HG03571 (cell line): Measurements from ENCODE around the gene TMTC1.
"Not testable (repeated sequence)": the region's sequence is repeated elsewhere in the genome, so short reads cannot be mapped to it uniquely, and the experiment has no call there.

Experiments
- ATAC-seq: cut with Tn5 transposase; IDR thresholded peaks from one replicate; pipeline ENCODE4 v1.9.1; 2021; ENCODE audit not compliant: unreplicated experiment

Gene TMTC1

DNA sequence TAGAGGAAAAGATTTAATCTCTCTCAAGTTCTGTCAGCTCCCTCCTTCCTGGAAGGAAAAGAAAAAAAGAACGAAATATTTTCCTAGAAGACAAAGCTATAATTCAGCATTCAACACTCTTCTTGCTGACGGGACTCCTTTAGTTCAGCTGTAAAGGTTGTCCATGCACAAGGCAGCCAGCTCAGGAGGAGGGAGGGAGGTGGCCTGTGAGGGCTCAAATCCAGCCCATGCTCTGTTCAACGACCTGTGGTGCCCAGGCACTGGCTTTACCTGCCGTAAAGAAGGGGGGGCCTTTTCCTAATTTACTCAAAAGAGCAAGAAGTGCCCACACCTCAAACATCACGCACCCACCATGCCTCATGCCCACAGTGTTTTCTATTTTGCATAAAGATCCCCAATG, 109.3 kb downstream of the TMTC1 start:
- ATAC-seq: no peak

DNA sequence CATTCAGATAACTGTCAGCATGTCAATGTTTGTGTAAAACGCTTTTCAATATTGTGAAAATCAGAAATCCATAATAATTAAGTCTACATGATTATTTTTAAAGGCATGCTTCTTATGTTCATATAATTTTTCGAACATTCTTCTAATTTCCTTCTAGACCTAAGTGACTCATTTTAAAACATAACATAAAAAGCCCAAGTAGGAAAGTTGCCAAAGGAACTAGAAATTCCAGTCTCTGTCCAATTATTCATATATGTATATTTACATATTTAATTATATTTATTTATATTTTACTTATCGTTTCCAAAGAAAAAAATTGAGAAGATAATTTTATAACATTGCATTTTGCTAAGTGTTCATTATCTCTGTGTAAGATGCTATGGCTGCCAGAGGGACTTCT, 110.4 kb downstream of the TMTC1 start:
- no peak for ATAC-seq

DNA sequence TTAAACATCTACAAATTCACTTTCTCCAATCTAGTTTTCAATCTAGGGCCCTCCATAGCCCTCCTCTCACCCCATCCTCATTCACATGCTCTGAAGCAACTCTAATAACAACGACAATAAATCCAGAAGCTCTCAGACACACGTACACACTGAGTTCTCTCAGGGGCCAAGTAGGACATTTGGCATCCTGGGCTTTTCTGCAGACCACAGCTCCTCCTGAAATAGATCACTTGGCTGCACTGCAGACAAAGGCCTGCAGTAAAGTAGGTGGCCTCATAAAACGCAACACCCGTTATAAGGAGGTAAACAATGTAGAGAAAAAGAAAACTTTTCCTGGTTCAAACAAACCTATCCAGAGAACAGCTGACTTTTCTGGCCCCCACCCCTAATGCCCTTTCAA, 111.2 kb downstream of the TMTC1 start:
- no peak for ATAC-seq

- no peak for ATAC-seq
These were observed 112.0 kb downstream of the TMTC1 start for GRCh38 chr12:29671742-29672141.

GRCh38 chr12:29667011-29667410, 116.7 kb downstream of the TMTC1 start:
- ATAC-seq: no peak

DNA sequence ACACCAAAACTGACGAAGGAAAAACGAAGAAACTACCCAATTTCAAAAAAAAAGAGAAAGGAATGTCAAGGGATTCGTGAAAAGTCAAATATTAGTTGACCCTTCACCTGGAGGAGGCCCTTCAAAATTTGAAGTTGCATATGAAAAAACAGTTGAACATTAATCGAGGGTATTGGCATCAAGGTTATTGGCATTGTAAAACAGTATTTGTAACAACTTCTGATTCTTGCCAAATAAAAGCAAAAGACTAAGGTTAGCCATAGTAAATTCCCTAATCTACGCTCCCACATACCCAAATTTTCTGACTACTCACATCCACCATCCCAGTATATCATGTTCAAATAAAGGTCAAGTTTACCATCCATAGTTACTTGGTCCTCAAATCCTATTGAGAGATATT, 118.6 kb downstream of the TMTC1 start:
- ATAC-seq: no peak

DNA sequence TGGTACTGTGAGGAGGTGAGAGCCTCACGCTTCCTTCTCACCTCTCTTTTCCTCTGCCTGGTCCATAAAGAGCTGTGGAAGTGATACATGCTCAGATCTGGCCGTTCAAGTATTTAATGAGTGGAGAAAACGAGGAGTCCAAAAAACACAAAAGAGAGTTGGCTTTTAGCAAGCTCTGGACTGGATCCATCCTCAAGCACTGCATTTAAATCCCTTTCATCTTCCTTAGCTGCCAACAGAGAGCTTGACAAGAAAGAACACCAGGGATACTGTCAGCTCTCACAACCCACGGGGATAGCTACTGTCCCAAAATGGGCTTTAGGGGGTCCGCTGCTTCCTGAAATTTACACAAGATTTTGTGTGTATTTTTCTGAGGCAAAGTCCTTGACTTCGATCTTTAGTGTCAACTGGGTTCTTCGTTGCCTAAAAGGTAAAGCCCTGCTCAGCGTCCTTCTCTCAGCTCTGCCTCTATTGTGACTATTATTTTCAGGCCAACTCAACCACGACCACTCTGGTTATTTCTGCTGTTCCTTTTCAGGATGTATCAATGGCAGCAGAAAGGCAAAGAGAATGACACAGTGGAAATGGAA, 120.9 kb downstream of the TMTC1 start:
- ATAC-seq: no peak

GRCh38 chr12:29660847-29661246, 122.9 kb downstream of the TMTC1 start:
- ATAC-seq: no peak

- no peak for ATAC-seq
These were observed 126.8 kb downstream of the TMTC1 start for GRCh38 chr12:29656762-29657538.

DNA sequence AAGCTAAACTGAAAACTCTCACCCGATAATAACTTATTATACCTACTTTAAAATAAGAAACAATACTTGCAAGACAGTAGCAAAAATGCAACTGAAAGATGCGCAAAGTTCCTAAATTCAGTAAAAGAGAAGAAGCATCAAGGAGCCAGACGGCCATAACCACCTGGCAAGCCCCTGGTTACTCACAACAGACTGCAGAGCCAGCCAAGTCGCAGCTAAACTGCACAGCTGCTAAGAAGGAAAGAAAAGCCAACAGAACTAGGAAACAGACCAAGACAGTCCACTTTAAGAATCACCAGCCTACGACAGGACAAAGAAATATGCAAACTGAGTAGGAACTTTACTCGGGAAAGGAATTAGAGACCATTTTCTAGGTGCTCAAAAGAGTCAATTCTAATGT, 127.9 kb downstream of the TMTC1 start:
- no peak for ATAC-seq

GRCh38 chr12:29653286-29653685, 130.5 kb downstream of the TMTC1 start:
- no peak for ATAC-seq

DNA sequence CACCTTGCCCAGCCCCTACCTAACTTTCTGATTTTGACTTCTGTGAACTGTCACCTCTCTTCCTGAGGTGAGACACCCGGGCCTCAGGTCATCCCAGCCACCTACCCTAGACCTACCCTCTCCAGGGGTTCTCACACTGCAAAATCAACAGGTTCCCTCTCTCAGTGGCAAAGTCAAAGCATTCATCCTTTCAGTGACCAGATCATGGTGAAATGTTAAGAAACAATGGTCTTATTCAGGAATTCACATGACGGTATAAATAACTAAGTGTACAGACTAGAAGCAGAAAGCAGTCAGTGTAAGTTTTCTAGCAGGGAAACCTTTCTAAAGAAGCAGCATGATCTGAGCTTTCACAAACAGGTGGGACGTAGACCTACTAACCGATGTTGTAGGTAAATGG, 133.4 kb downstream of the TMTC1 start:
- no peak for ATAC-seq

DNA sequence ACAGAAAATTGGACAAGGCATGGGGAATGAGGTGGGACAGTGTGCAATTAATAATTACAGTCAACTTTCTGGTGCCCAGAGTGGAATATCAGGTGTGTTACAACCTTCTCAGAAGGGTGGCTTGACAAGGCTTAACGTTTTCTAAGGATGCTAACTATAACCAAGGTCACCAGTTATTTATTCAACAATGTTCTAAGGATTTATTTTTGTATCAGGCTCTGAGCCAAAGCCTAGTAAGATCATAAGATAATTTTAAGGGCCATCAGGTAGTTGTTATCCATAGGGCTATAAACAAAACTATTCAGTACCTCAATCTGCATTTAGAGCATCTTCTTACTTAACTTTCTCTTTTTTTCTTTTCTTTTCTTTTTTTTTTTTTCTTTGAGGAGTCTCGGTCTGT, 134.0 kb downstream of the TMTC1 start:
- no peak for ATAC-seq

GRCh38 chr12:29644536-29645162, 139.1 kb downstream of the TMTC1 start:
- no peak for ATAC-seq

- ATAC-seq: no peak
These were observed 143.0 kb downstream of the TMTC1 start for GRCh38 chr12:29640589-29641345.

GRCh38 chr12:29639893-29640495, 143.7 kb downstream of the TMTC1 start:
- ATAC-seq: no peak

- ATAC-seq: no peak
These were observed 145.2 kb downstream of the TMTC1 start for GRCh38 chr12:29638528-29638927.

GRCh38 chr12:29634057-29634456, 149.7 kb downstream of the TMTC1 start:
- no peak for ATAC-seq

GRCh38 chr12:29630164-29630563, 153.6 kb downstream of the TMTC1 start:
- ATAC-seq: not testable (repeated sequence)

DNA sequence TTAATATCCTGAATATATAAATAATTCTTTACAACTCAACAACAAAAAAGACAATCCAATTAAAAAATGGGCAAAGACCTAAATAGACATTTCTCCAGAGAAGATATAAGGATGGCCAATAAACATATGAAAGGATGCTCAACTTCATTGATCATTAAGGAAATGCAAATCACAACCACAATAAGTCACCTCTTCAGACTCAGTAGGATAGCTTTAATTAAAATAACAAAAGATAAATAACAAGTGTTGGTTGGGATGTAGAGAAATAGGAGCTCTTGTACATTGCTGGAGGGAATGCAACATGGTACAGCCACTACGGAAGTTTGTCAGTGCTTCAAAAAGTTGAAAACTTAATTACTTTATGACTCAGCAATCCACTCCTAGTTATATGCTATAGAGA, 156.5 kb downstream of the TMTC1 start:
- no peak for ATAC-seq

GRCh38 chr12:29625359-29625953, 158.3 kb downstream of the TMTC1 start:
- no peak for ATAC-seq
